OCI-LY7 (cell line): ENCODE data around the gene KIAA1755. TPM values are rescaled to one million over a fixed set of nuclear protein-coding genes. Genes with fewer than 3 reads are reported as not detected.

ENCODE experiments used
- Bru-seq: library from RNA; stranded (reverse); fragments of 400-500 nt; gene quantifications from one replicate; lab custom pipeline; 2021; lab: Mats Ljungman, UMichigan
- BruChase-seq, 2 experiments: library from RNA; stranded (reverse); fragments of 400-500 nt; gene quantifications; one replicate each; lab custom pipeline; 2021; lab: Mats Ljungman, UMichigan
- BruUV-seq: library from RNA; stranded (reverse); fragments of 400-500 nt; replicated peaks from 2 replicates; lab custom pipeline; 2021; lab: Mats Ljungman, UMichigan
- CTCF ChIA-PET: fragments of 300-600 bp; sonication (Branson Sonifier 250); formaldehyde crosslinking; loops from one replicate; lab custom pipeline; 2022; ENCODE audit warnings: antibody characterized with exemption; ENCODE audit not compliant: unreplicated experiment; lab: Charles Lee
- POLR2A ChIA-PET: fragments of 300-600 bp; sonication (Branson Sonifier 250); formaldehyde crosslinking; loops from one replicate; lab custom pipeline; 2022; ENCODE audit warnings: antibody characterized with exemption; lab: Charles Lee
- DNase-seq: peaks from one replicate; pipeline ENCODE4 v3.0.0-alpha.2; 2015; ENCODE audit warnings: low spot score
- H2AFZ ChIP-seq: fragments of 200-600 bp; sonication (generic), shearing (Covaris generic); 2 replicates; pipeline ENCODE4 v1.6.1; 2014; ENCODE audit warnings: mild to moderate bottlenecking, antibody characterized with exemption, low read length, moderate library complexity
- H3K27ac ChIP-seq: fragments of 200-600 bp; sonication (generic); 2 replicates; pipeline ENCODE4 v1.5.1; 2014; ENCODE audit warnings: mixed run types, low read depth, mild to moderate bottlenecking, moderate library complexity, low read length, inconsistent platforms; ENCODE audit not compliant: poor library complexity, severe bottlenecking
- H3K36me3 ChIP-seq: fragments of 200-600 bp; sonication (generic); 2 replicates; pipeline ENCODE4 v1.6.1; 2014; ENCODE audit warnings: mild to moderate bottlenecking, antibody characterized with exemption, low read length, moderate library complexity, mixed read lengths; ENCODE audit not compliant: insufficient read depth
- H3K4me1 ChIP-seq: fragments of 200-600 bp; sonication (generic); 2 replicates; pipeline ENCODE4 v1.5.1; 2014; ENCODE audit warnings: mild to moderate bottlenecking, low read length; ENCODE audit not compliant: insufficient read depth, poor library complexity, severe bottlenecking
- H3K4me2 ChIP-seq: fragments of 200-600 bp; sonication (generic); 2 replicates; pipeline ENCODE4 v1.6.1; 2014; ENCODE audit warnings: mild to moderate bottlenecking, low read length
- H3K4me3 ChIP-seq: fragments of 200-600 bp; sonication (generic); 2 replicates; pipeline ENCODE4 v1.5.1; 2014; ENCODE audit warnings: mild to moderate bottlenecking, low read depth, low read length; ENCODE audit not compliant: poor library complexity, severe bottlenecking
- H3K79me2 ChIP-seq: fragments of 200-600 bp; sonication (generic); 2 replicates; pipeline ENCODE4 v1.6.1; 2016; ENCODE audit warnings: low read depth, mild to moderate bottlenecking, low read length, moderate library complexity, mixed read lengths; ENCODE audit not compliant: insufficient read depth
- H3K9me2 ChIP-seq: fragments of 200-600 bp; sonication (generic); 2 replicates; pipeline ENCODE4 v1.6.1; 2016; ENCODE audit warnings: mild to moderate bottlenecking, low read length, mixed read lengths; ENCODE audit not compliant: insufficient read depth
- H3K9me3 ChIP-seq: fragments of 200-600 bp; sonication (generic); 2 replicates; pipeline ENCODE4 v1.6.1; 2014; ENCODE audit warnings: mild to moderate bottlenecking, mixed run types, low read length, mixed read lengths
- H4K20me1 ChIP-seq: fragments of 200-600 bp; sonication (generic); 2 replicates; pipeline ENCODE4 v1.6.1; 2014; ENCODE audit warnings: mild to moderate bottlenecking, antibody characterized with exemption, low read length, moderate library complexity, mixed read lengths; ENCODE audit not compliant: insufficient read depth
- CTCF ChIP-seq: fragments of 200-600 bp; sonication (generic); conservative IDR thresholded peaks from 2 replicates; pipeline ENCODE4 v1.5.1; 2014; ENCODE audit warnings: mild to moderate bottlenecking, antibody characterized with exemption, low read length, moderate library complexity, mixed read lengths
- EZH2phosphoT487 ChIP-seq: fragments of 200-600 bp; sonication (generic); IDR thresholded peaks from 2 replicates; pipeline ENCODE4 v1.6.1; 2018; ENCODE audit warnings: low read depth, borderline replicate concordance, mild to moderate bottlenecking, mixed run types, antibody characterized with exemption, low read length, moderate library complexity, mixed read lengths
- intact Hi-C: fragments of 100-400 bp; cut with micrococcal nuclease; formaldehyde crosslinking; loops from one replicate; pipeline ENCODE4 v1.10.0; 2022; ENCODE audit not compliant: unreplicated experiment
- long read RNA-seq: library from polyadenylated mRNA; stranded (forward); transcript quantifications from one replicate; pipeline ENCODE4 v2.0.0, GENCODE V29; 2022
- total RNA-seq, 2 experiments: library from RNA; depleted of rRNA in 1 of 2; stranded (reverse); fragments of >200 nt in 1 of 2; shearing (Covaris generic) in 1 of 2; gene quantifications; 2 replicates each; pipeline ENCODE4 v1.2.3, GENCODE V29; 2014 to 2022

The KIAA1755 gene
- total RNA-seq (2014; rRNA removed; shearing (Covaris generic)) = not detected in 2 replicates
- not detected in 2 replicates for total RNA-seq (2022)
- Bru-seq, nascent RNA = not detected
- BruChase-seq, experiment 1, labeled RNA remaining after a 6-hour chase = not detected
- not detected for BruChase-seq, experiment 2, labeled RNA remaining after a 2-hour chase
- long read RNA-seq = 0 reads

- H3K9me3 ChIP-seq = no peaks in the 10 kb centered on the region
- H3K9me2 ChIP-seq = no peaks in the 10 kb centered on the region
- intact Hi-C loops = no loop called here
- no peak within 1 kb of the TSS for H3K4me3 ChIP-seq
- CTCF ChIA-PET = no interaction called here
- no peak within 1 kb of the TSS for H3K4me2 ChIP-seq
- no peak within 1 kb of the TSS for H2AFZ ChIP-seq
- no peaks in the 10 kb centered on the region for H3K79me2 ChIP-seq
- no peaks in the 10 kb centered on the region for H4K20me1 ChIP-seq
- no peak for DNase-seq
- no peaks in the 10 kb centered on the region for H3K4me1 ChIP-seq
- BruUV-seq = no TSS peak
- TF ChIP-seq EZH2phosphoT487 = no peak
- TF ChIP-seq CTCF = no peak
- H3K27ac ChIP-seq = no peak within 1 kb of the TSS
- POLR2A ChIA-PET = interaction anchor here (0.7 kb wide), 1 partner anchor 304 kb away, joined by 3 read pairs; no protein-coding TSS in a partner anchor
- H3K36me3 ChIP-seq = no peaks in the 10 kb centered on the region
Measured at GRCh38 chr20:38260378-38261053, at the start of gene KIAA1755. TSS of gene KIAA1755 (minus strand) at chr20:38260735. CDS start at chr20:38260500, 235 bp downstream.

- no peaks in the 10 kb centered on the region for H3K79me2 ChIP-seq
- no peaks in the 10 kb centered on the region for H3K9me2 ChIP-seq
- ChIA-PET POLR2A (interaction anchor here (0.6 kb wide), 1 partner anchor 384 kb away, joined by 3 read pairs; no protein-coding TSS in a partner anchor), CTCF (no interaction called here)
- no peak for DNase-seq
- no peaks in the 10 kb centered on the region for H3K4me1 ChIP-seq
- intact Hi-C loops = no loop called here
- H3K9me3 ChIP-seq = no peaks in the 10 kb centered on the region
- no peak overlapping the region for H2AFZ ChIP-seq
- H4K20me1 ChIP-seq = no peaks in the 10 kb centered on the region
- H3K36me3 ChIP-seq = no peaks in the 10 kb centered on the region
- TF ChIP-seq EZH2phosphoT487 = no peak
- no peak for TF ChIP-seq CTCF
- H3K4me3 ChIP-seq = no peak overlapping the region
- BruUV-seq = no TSS peak
- H3K27ac ChIP-seq = no peak overlapping the region
- no peak overlapping the region for H3K4me2 ChIP-seq
Measured at GRCh38 chr20:38308447-38308846, 47.9 kb upstream of the KIAA1755 start.

GRCh38 chr20:38308047-38308438, 47.5 kb upstream of the KIAA1755 start:
- H3K4me3 ChIP-seq = no peak overlapping the region
- H3K4me1 ChIP-seq = no peaks in the 10 kb centered on the region
- TF ChIP-seq EZH2phosphoT487 = no peak
- no peak for TF ChIP-seq CTCF
- H3K27ac ChIP-seq = no peak overlapping the region
- H3K9me2 ChIP-seq = no peaks in the 10 kb centered on the region
- CTCF ChIA-PET = no interaction called here
- intact Hi-C loops = no loop called here
- no peaks in the 10 kb centered on the region for H3K36me3 ChIP-seq
- DNase-seq = no peak
- H4K20me1 ChIP-seq = no peaks in the 10 kb centered on the region
- no TSS peak for BruUV-seq
- POLR2A ChIA-PET = no interaction called here
- H2AFZ ChIP-seq = no peak overlapping the region
- H3K9me3 ChIP-seq = no peaks in the 10 kb centered on the region
- H3K4me2 ChIP-seq = no peak overlapping the region
- no peaks in the 10 kb centered on the region for H3K79me2 ChIP-seq
